ENCODE measurements around the gene TMEM244.
"Not testable (repeated sequence)": the region's sequence is repeated elsewhere in the genome, so short reads cannot be mapped to it uniquely, and the experiment has no call there.

TMEM244 gene

GRCh38 chr6:129860908-129861665 lies at the start of gene TMEM244:
TSS of gene TMEM244 (minus strand) at chr6:129861315. CDS start at chr6:129861188, 127 bp downstream.
- DNase-seq (ENCODE audit: low spot score): peak; percentile 72

- no peak for DNase-seq (ENCODE audit: low spot score)
These were observed 47.7 kb upstream of the TMEM244 start for GRCh38 chr6:129908858-129909257.

- no peak for DNase-seq (ENCODE audit: low spot score)
These were observed 47.2 kb upstream of the TMEM244 start for GRCh38 chr6:129908356-129908755.

- DNase-seq (ENCODE audit: low spot score): no peak
These were observed 45.5 kb upstream of the TMEM244 start for GRCh38 chr6:129906515-129907077.

DNA sequence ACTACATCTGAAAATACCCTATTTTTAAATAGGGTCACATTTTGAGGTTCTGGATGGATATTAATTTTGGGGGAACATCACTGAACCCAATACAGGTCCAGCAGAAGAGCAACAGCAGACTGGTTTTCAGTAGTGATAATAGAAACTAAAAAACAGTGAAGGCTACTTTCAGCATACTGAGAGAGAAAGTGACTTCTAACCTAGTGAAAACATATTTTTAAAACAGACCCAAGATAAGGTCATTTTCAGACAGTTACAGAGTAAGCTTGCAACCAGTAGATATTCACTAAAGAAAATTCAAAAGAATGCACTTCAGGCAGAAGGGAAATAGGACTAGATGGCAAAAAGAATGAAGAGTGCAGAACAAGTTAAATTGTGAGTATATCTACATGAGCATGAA lies 42.0 kb upstream of the TMEM244 start:
- DNase-seq (ENCODE audit: low spot score): no peak

DNA sequence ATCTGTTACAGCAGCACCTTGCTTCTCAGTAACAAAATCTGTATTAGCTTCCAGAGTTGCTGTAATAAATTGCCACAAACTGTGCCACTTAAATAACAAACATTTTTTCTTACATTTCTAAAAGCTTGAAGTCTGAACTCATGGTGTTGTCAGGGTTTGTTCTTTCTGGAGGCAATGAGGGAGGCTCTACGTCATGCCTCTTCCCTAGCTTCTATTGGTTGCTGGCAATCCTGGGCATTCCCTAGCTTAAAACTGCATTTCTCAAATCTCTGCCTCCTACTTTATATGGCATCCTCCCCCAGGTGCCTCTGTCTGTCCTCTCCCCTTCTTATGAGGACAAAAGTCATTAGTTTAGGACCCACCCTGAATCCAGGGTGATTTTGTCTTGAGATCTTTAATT lies 41.6 kb upstream of the TMEM244 start:
- no peak for DNase-seq (ENCODE audit: low spot score)

DNA sequence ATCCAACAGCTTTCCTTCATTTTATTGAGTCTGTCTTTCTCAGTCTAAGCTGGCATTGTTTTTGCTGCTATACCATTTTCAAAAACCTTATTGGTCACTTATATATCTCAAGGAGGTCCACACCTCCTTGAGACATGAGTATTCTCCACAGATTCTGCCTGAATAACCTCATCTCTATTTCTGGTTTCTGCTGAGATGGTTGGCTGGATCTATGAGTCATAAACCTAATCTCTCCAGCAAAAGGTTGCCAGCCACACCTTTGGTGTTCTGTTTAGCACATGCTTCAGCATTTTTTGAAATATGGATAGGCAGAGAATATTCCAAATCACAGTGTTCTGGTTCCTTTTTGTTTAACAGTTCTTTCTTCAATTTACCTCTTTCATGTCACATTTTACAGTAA lies 40.8 kb upstream of the TMEM244 start:
- DNase-seq (ENCODE audit: low spot score): no peak

GRCh38 chr6:129895692-129896091 lies 34.6 kb upstream of the TMEM244 start:
- DNase-seq (ENCODE audit: low spot score): no peak

GRCh38 chr6:129894921-129895320 lies 33.8 kb upstream of the TMEM244 start:
- DNase-seq (ENCODE audit: low spot score): no peak

DNA sequence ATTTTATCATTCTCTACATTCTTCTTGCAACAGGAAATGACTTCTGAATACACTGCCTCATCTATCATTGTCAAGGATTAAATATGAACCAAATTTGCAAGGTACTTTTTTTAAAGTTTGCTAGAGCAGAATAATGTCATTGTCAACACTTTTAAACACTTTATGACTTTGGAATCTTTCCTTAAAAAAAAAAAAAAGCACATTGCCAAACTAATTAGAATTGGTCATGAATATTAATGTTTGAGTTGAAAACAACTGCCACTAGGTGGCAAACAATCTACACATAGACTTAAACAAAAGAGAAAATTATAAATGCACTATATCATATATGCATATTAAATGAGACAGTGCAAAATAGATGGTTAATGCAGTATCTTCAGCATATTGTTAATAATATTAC lies 32.5 kb upstream of the TMEM244 start:
- DNase-seq (ENCODE audit: low spot score): no peak

DNA sequence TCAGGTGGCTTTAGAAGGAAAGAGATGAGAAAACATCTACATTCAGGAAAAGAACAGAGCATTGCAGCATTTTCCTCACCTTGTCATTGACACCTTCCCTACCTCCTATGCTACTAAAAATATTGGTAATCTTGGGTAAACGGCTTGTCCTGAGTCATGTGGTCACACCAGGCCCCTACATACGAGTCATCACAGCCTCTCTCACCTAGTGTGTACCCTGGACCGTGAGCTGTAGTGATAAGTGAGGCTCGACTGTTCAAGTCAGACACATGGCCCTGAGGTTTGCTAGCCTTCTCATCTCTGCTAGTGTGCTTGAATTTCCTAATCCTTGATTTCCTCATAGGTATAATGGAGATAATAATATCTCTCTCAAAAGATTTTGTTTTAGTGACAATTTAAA lies 29.6 kb upstream of the TMEM244 start:
- no peak for DNase-seq (ENCODE audit: low spot score)

- no peak for DNase-seq (ENCODE audit: low spot score)
These were observed 29.0 kb upstream of the TMEM244 start for GRCh38 chr6:129890164-129890563.

DNA sequence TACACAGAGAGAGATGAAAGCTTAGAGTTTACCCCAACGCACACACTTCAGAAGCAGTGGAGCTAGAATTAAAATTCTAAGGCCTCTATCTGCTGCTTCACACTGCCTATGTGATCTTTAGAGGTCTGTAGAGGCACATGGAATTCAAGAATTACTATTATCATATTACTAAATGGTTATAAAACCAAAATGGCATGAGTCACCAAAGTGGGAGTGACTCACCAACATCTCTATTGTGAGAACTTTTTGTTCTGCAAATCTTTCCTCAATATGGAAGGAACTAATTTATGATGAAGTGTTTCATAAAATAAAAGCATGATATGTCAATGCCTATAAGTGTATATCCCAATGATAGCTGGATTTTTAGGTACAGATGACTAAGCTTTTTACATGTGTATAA lies 28.5 kb upstream of the TMEM244 start:
- no peak for DNase-seq (ENCODE audit: low spot score)

DNA sequence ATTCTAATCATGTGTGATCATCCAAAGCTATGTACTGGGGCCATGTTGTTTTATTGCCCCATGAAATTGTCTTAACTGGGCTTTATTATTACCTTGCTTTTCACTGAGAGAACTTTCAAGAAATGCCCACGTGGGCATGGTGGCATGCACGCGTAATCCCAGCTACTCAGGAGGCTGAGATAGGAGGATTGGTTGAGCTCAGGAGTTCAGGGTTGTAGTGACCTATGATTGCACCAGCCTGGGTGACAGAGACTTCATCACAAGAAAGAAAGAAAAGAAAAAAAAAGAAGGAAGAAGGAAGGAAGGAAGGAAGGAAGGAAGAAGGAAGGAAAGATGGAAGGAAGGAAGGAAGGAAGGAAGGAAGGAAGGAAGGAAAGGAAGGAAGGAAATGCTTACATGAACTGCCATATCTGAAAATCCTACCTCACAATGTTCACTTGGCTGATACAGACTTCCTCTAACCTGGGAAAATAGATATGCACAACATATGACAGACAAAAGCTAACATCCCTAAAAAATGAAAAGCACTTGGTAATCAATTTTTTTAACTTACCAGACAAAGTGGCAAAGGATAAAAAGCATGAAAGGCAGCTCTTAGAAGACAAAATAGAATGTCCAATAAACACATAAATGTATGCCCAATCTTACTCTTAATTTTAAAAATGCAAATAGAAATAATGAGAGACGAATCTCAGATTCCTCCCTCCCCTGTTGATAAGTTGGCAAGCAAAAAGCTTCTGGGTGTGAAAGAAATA lies 25.5 kb upstream of the TMEM244 start:
- no peak for DNase-seq (ENCODE audit: low spot score)

DNA sequence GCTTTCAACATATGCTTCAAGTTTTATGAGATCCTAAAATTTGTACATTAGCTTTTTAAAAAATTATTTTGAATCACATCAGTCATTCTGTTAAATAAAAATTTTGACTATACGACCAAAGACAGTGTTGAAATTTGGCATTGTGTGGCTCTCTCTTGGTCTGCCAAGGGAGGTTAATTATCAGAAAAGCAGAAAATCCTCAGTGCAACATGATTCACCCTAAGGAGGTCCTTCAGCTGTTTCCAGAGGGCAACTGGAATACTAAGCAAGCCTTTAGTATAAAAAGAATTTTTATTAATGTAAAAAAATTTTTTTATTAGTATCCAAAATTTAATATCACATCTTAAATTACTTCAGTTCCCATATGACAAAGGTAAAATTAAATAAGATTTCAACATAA lies 23.1 kb upstream of the TMEM244 start:
- DNase-seq (ENCODE audit: low spot score): no peak

- DNase-seq (ENCODE audit: low spot score): no peak
These were observed 21.5 kb upstream of the TMEM244 start for GRCh38 chr6:129882510-129883023.

DNA sequence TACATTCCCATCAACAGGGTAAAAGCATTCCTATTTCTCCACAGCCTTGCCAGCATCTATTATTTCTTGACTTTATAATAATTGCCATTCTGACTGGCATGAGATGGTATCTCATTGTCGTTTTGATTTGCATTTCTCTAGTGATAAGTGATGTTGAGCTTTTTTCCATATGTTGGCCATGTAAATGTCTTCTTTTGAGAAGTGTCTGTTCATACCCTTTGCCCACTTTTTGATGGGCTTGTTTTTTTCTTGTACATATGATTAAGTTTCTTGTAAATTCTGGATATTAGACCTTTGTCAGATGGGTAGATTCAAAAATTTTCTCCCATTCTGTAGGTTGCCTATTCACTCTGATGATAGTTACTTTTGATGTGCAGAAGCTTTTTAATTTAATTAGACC lies 16.8 kb upstream of the TMEM244 start:
- DNase-seq (ENCODE audit: low spot score): not testable (repeated sequence)

GRCh38 chr6:129875610-129876520 lies 14.8 kb upstream of the TMEM244 start:
- no peak for DNase-seq (ENCODE audit: low spot score)

DNA sequence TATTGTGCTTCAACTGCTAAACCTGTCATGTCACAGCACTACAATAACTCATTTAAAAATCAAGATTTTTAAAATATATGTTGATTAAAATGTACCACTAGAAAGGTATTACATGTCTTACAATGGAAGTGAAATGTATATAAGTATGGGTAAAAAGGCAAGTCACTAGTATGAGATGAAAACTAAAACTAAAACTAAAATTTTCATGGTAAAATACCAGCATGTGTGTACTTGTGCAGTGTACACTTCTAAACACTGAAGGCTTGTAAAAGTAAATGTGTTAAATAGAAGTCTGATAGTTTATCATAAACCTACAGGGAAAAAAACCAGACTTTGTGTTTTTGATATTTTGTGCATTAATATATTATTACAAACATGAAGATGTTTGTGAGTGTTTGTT lies 13.7 kb upstream of the TMEM244 start:
- DNase-seq (ENCODE audit: low spot score): no peak

DNA sequence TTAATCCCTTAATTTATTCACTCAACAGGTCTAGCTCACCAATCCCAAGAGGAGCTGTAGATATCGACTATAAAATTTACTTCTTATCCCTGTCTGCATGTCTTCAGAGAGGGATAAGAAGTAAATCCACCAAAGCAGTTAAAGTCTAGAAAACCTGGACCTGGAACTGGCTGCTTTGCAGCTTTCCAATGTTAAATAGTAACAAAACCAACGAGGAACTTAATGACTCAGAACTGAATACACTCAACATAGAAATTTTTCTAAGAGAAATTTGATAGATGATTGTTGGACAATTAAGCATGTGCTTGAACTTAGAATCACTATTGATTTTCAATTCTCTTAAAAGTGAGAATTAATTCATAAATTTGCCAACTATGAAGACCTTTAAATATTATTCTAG lies 11.5 kb upstream of the TMEM244 start:
- DNase-seq (ENCODE audit: low spot score): no peak

DNA sequence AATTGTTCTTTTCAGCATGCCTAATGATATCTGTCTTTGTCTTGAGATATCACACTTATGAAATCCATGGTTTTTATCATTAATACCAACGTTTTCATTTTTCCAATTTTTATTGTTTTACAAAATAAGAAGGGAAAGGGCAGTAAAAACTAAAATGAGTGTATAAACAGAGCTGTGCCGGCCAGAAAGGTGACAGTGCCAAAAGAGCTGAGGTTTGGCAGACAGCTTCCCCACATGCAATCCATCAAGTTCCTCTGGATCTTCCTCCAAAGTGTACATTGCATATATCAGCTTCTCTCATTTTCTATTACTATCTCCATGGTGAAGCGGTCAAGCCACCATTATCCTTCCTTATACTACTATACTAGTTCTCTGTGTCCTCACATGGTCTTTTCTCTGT lies 10.1 kb upstream of the TMEM244 start:
- DNase-seq (ENCODE audit: low spot score): no peak

DNA sequence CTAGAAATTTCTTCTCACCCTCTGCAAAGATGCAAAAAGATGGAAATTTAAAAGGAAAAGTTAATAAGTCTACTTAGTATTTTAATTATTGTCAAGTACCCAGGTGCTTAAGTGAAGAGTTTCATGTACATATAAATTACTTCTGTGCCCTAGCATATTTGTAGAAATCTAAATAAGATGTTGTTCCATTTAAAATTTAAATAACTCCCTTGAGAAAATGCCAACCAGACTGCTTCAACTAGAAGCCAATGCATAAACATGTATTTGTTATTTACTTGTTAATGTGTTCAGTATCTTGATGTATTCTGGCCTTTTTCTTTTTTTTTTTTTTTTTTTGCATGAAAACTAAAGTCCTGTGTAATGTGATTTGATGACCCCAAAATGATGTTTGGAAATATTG lies 6.3 kb upstream of the TMEM244 start:
- DNase-seq (ENCODE audit: low spot score): no peak
